NT2/D1 (cell line): ENCODE measurements around the gene SHISAL2A.

Source experiments
- YY1 ChIP-seq: IDR thresholded peaks from 2 replicates; pipeline ENCODE4 v1.6.1; 2011; ENCODE audit not compliant: insufficient read length, insufficient read depth
- ZNF274 ChIP-seq: IDR thresholded peaks from 2 replicates; pipeline ENCODE4 v1.6.1; 2011; ENCODE audit warnings: mild to moderate bottlenecking, low read depth, low read length

- no peak for TF ChIP-seq YY1
- no peak for TF ChIP-seq ZNF274
Measured at GRCh38 chr1:52659851-52660596, 27.1 kb downstream of the SHISAL2A start.
